ENCODE measurements around the gene LY9. TPM values are rescaled to one million over a fixed set of nuclear protein-coding genes. Genes with fewer than 3 reads are reported as not detected.

Gene LY9
- total RNA-seq, 1 donor from 2014 or later = not detected

- no peak overlapping the region for H3K27ac Mint-ChIP-seq (ENCODE audit: unreplicated experiment)
- TF ChIP-seq, protein P1, sequence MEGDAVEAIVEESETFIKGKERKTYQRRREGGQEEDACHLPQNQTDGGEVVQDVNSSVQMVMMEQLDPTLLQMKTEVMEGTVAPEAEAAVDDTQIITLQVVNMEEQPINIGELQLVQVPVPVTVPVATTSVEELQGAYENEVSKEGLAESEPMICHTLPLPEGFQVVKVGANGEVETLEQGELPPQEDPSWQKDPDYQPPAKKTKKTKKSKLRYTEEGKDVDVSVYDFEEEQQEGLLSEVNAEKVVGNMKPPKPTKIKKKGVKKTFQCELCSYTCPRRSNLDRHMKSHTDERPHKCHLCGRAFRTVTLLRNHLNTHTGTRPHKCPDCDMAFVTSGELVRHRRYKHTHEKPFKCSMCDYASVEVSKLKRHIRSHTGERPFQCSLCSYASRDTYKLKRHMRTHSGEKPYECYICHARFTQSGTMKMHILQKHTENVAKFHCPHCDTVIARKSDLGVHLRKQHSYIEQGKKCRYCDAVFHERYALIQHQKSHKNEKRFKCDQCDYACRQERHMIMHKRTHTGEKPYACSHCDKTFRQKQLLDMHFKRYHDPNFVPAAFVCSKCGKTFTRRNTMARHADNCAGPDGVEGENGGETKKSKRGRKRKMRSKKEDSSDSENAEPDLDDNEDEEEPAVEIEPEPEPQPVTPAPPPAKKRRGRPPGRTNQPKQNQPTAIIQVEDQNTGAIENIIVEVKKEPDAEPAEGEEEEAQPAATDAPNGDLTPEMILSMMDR (IDR thresholded peaks at IDR 0.05; ENCODE audit: partially characterized antibody, unreplicated experiment) = no peak
- H3K9me3 Mint-ChIP-seq (ENCODE audit: unreplicated experiment) = no peaks in the 10 kb centered on the region
- H3K36me3 Mint-ChIP-seq (ENCODE audit: unreplicated experiment) = no peaks in the 10 kb centered on the region
- H3K27me3 Mint-ChIP-seq (ENCODE audit: unreplicated experiment) = peaks cover 3% of the 10 kb centered on the region
- no peaks in the 10 kb centered on the region for H3K4me1 Mint-ChIP-seq (ENCODE audit: low read depth, unreplicated experiment)
- no peak for DNase-seq
- H3K4me3 Mint-ChIP-seq (ENCODE audit: unreplicated experiment) = no peak overlapping the region
Observed at GRCh38 chr1:160750608-160751007, 45.4 kb upstream of the LY9 start.

GRCh38 chr1:160752406-160752805 lies 43.6 kb upstream of the LY9 start:
- peaks cover 3% of the 10 kb centered on the region for H3K27me3 Mint-ChIP-seq (ENCODE audit: unreplicated experiment)
- TF ChIP-seq, protein P1 (IDR thresholded peaks at IDR 0.05; ENCODE audit: partially characterized antibody, unreplicated experiment) = no peak
- H3K36me3 Mint-ChIP-seq (ENCODE audit: unreplicated experiment) = no peaks in the 10 kb centered on the region
- no peak overlapping the region for H3K4me3 Mint-ChIP-seq (ENCODE audit: unreplicated experiment)
- no peak overlapping the region for H3K27ac Mint-ChIP-seq (ENCODE audit: unreplicated experiment)
- no peaks in the 10 kb centered on the region for H3K4me1 Mint-ChIP-seq (ENCODE audit: low read depth, unreplicated experiment)
- H3K9me3 Mint-ChIP-seq (ENCODE audit: unreplicated experiment) = peaks cover 2% of the 10 kb centered on the region
- no peak for DNase-seq

GRCh38 chr1:160752924-160753323 lies 43.0 kb upstream of the LY9 start:
- Mint-ChIP-seq H3K4me3 (ENCODE audit: unreplicated experiment) (no peak overlapping the region), H3K4me1 (ENCODE audit: low read depth, unreplicated experiment) (no peaks in the 10 kb centered on the region), H3K27ac (ENCODE audit: unreplicated experiment) (no peak overlapping the region), H3K27me3 (ENCODE audit: unreplicated experiment) (peaks cover 3% of the 10 kb centered on the region), H3K36me3 (ENCODE audit: unreplicated experiment) (no peaks in the 10 kb centered on the region), H3K9me3 (ENCODE audit: unreplicated experiment) (peaks cover 2% of the 10 kb centered on the region)
- DNase-seq = no peak
- TF ChIP-seq, protein P1 (IDR thresholded peaks at IDR 0.05; ENCODE audit: partially characterized antibody, unreplicated experiment) = no peak

GRCh38 chr1:160753594-160753993 lies 42.4 kb upstream of the LY9 start:
- H3K27ac Mint-ChIP-seq (ENCODE audit: unreplicated experiment) = no peak overlapping the region
- H3K36me3 Mint-ChIP-seq (ENCODE audit: unreplicated experiment) = no peaks in the 10 kb centered on the region
- no peak for DNase-seq
- peaks cover 2% of the 10 kb centered on the region for H3K9me3 Mint-ChIP-seq (ENCODE audit: unreplicated experiment)
- no peak overlapping the region for H3K4me3 Mint-ChIP-seq (ENCODE audit: unreplicated experiment)
- TF ChIP-seq, protein P1 (IDR thresholded peaks at IDR 0.05; ENCODE audit: partially characterized antibody, unreplicated experiment) = no peak
- no peaks in the 10 kb centered on the region for H3K4me1 Mint-ChIP-seq (ENCODE audit: low read depth, unreplicated experiment)
- H3K27me3 Mint-ChIP-seq (ENCODE audit: unreplicated experiment) = peaks cover 3% of the 10 kb centered on the region

GRCh38 chr1:160755461-160755860 lies 40.5 kb upstream of the LY9 start:
- peaks cover 2% of the 10 kb centered on the region for H3K9me3 Mint-ChIP-seq (ENCODE audit: unreplicated experiment)
- no peaks in the 10 kb centered on the region for H3K4me1 Mint-ChIP-seq (ENCODE audit: low read depth, unreplicated experiment)
- H3K27me3 Mint-ChIP-seq (ENCODE audit: unreplicated experiment) = no peaks in the 10 kb centered on the region
- no peak overlapping the region for H3K27ac Mint-ChIP-seq (ENCODE audit: unreplicated experiment)
- no peak for DNase-seq
- no peaks in the 10 kb centered on the region for H3K36me3 Mint-ChIP-seq (ENCODE audit: unreplicated experiment)
- TF ChIP-seq, protein P1 (IDR thresholded peaks at IDR 0.05; ENCODE audit: partially characterized antibody, unreplicated experiment) = no peak
- H3K4me3 Mint-ChIP-seq (ENCODE audit: unreplicated experiment) = no peak overlapping the region

All from glutamatergic neuron (in vitro differentiated cells).